DND-41 (cell line): ENCODE data around the gene SPPL2B.

Experiments
- CTCF ChIP-seq: IDR thresholded peaks from 2 replicates; pipeline ENCODE4 v1.5.1; 2012; ENCODE audit warnings: borderline replicate concordance, low read length, moderate library complexity, mild to moderate bottlenecking; ENCODE audit not compliant: poor library complexity, severe bottlenecking; ENCODE audit errors: extremely low read depth
- EZH2 ChIP-seq: IDR thresholded peaks from 3 replicates; pipeline ENCODE4 v1.6.1; 2012; ENCODE audit warnings: borderline replicate concordance, low read depth, mild to moderate bottlenecking, moderate library complexity, low read length, inconsistent platforms; ENCODE audit not compliant: severe bottlenecking

GRCh38 chr19:2294687-2295335, 33.7 kb upstream of the SPPL2B start:
- TF ChIP-seq CTCF = no peak
- no peak for TF ChIP-seq EZH2
